ENCODE data around the gene PELO.

The PELO gene

GRCh38 chr5:52825826-52826225 lies 38.1 kb downstream of the PELO start:
- in situ Hi-C loops (cut with MboI; ENCODE audit: low sequenced_read_pairs), result no loop called here

- in situ Hi-C loops (cut with MboI; ENCODE audit: low sequenced_read_pairs), result no loop called here
Measured at GRCh38 chr5:52827815-52828214, 40.1 kb downstream of the PELO start.

- in situ Hi-C loops (cut with MboI; ENCODE audit: low sequenced_read_pairs), result no loop called here
Measured at GRCh38 chr5:52829664-52830063, 41.9 kb downstream of the PELO start.

- in situ Hi-C loops (cut with MboI; ENCODE audit: low sequenced_read_pairs), result no loop called here
Measured at GRCh38 chr5:52830650-52831049, 42.9 kb downstream of the PELO start.

GRCh38 chr5:52831786-52832511 lies 44.2 kb downstream of the PELO start:
- in situ Hi-C loops (cut with MboI; ENCODE audit: low sequenced_read_pairs), result no loop called here

- in situ Hi-C loops (cut with MboI; ENCODE audit: low sequenced_read_pairs), result no loop called here
Measured at GRCh38 chr5:52834320-52834719, 46.6 kb downstream of the PELO start.

GRCh38 chr5:52837068-52837467 lies 49.4 kb downstream of the PELO start:
- in situ Hi-C loops (cut with MboI; ENCODE audit: low sequenced_read_pairs), result no loop called here

Data from HL-60/S4 treated with phorbol 12-myristate 13-acetate at 8.2 ng/mL for 4 days and 3 days (cell line).